Measurements from ENCODE around the gene ADCY2. TPM values are rescaled to one million over a fixed set of nuclear protein-coding genes. Genes with fewer than 3 reads are reported as not detected.

Gene ADCY2
- total and polyA plus RNA-seq, 2 experiments from 2014 or later: 23.8 to 74.9 TPM

GRCh38 chr5:7690557-7690956, 294.6 kb downstream of the ADCY2 start:
- peaks cover 4% of the 10 kb centered on the region for H3K27me3 Mint-ChIP-seq (ENCODE audit: insufficient read depth, low read depth, poor library complexity)
- H3K4me1 ChIP-seq (ENCODE audit: insufficient read depth): peaks cover 14% of the 10 kb centered on the region
- H3K36me3 ChIP-seq (ENCODE audit: insufficient read depth): peaks cover 6% of the 10 kb centered on the region; the same call in 1 of the 2 replicates
- DNase-seq (ENCODE audit: low spot score): no peak
- no peak for ATAC-seq
- no peaks in the 10 kb centered on the region for H3K9me2 ChIP-seq (ENCODE audit: insufficient read depth)
- H3F3A ChIP-seq (replicated peaks; ENCODE audit: low read depth): no peaks in the 10 kb centered on the region
- no peak overlapping the region for H3K4me3 Mint-ChIP-seq
- H3K79me2 ChIP-seq (replicated peaks; ENCODE audit: insufficient read depth): peaks cover 17% of the 10 kb centered on the region
- no peak overlapping the region for H3K4me3 ChIP-seq
- TF ChIP-seq CTCF (conservative IDR thresholded peaks at IDR 0.05; ENCODE audit: low read depth in 2 of 2) (no peak), ZNF462 (CRISPR knock-in tag; IDR thresholded peaks at IDR 0.05) (no peak), POLR2AphosphoS5 (IDR thresholded peaks at IDR 0.05; ENCODE audit: low read depth) (no peak), EZH2phosphoT487 (IDR thresholded peaks at IDR 0.05; ENCODE audit: unreplicated experiment) (no peak), ZNF114 (CRISPR knock-in tag; IDR thresholded peaks at IDR 0.05) (no peak), NANOG (IDR thresholded peaks at IDR 0.05; ENCODE audit: borderline replicate concordance) (no peak), JUNB (IDR thresholded peaks at IDR 0.05; ENCODE audit: unreplicated experiment) (no peak), STAT1 (IDR thresholded peaks at IDR 0.05; ENCODE audit: unreplicated experiment) (no peak), ZNF331 (CRISPR knock-in tag; IDR thresholded peaks at IDR 0.05; ENCODE audit: low read depth) (no peak), ETS1 (IDR thresholded peaks at IDR 0.05) (no peak)
- peaks cover 7% of the 10 kb centered on the region for H3K4me1 Mint-ChIP-seq
- no peaks in the 10 kb centered on the region for H3K9me3 Mint-ChIP-seq
- H3K36me3 Mint-ChIP-seq (ENCODE audit: low read depth): peaks cover 26% of the 10 kb centered on the region
- H3K27ac ChIP-seq (ENCODE audit: low read depth): no peak overlapping the region
- H3K27me3 ChIP-seq (ENCODE audit: insufficient read depth): no peaks in the 10 kb centered on the region
- no peak overlapping the region for H2AFZ ChIP-seq
- H4K20me1 ChIP-seq (replicated peaks; ENCODE audit: insufficient read depth): no peaks in the 10 kb centered on the region
- H3K4me2 ChIP-seq: no peak overlapping the region
- H3K27ac Mint-ChIP-seq: no peak overlapping the region

Measured in GM23338 (cell line).